RWPE2 (cell line): ENCODE data around the gene PRPF19.

ENCODE experiments used
- ATAC-seq: fragments of 200-7000 bp; cut with Tn5 transposase; 3 replicates; pipeline ENCODE4 v1.9.1; 2021; ENCODE audit warnings: low read depth
- DNase-seq: peaks from one replicate; pipeline ENCODE4 v3.0.0-alpha.2; 2020; ENCODE audit warnings: low spot score
- H3K27ac ChIP-seq: fragments of 450-650 bp; 2 replicates; pipeline ENCODE4 v1.5.1; 2017; ENCODE audit warnings: mild to moderate bottlenecking; ENCODE audit not compliant: poor library complexity, severe bottlenecking
- H3K27me3 ChIP-seq: fragments of 250-450 bp; sonication (Bioruptor Pico); 2 replicates; pipeline ENCODE4 v1.5.1; 2021; ENCODE audit warnings: mild to moderate bottlenecking, moderate library complexity; ENCODE audit not compliant: insufficient read depth, poor library complexity, severe bottlenecking
- H3K36me3 ChIP-seq: fragments of 250-450 bp; sonication (Bioruptor Pico); 2 replicates; pipeline ENCODE4 v1.5.1; 2020; ENCODE audit warnings: low read depth, mild to moderate bottlenecking, moderate library complexity
- H3K4me1 ChIP-seq: fragments of 250-450 bp; sonication (Bioruptor Pico); 2 replicates; pipeline ENCODE4 v1.5.1; 2021; ENCODE audit warnings: mild to moderate bottlenecking, moderate library complexity; ENCODE audit not compliant: insufficient read depth, poor library complexity, severe bottlenecking
- H3K4me3 ChIP-seq: fragments of 250-450 bp; sonication (Bioruptor Pico); 2 replicates; pipeline ENCODE4 v1.5.1; 2021; ENCODE audit warnings: mild to moderate bottlenecking, moderate library complexity; ENCODE audit not compliant: severe bottlenecking
- H3K9me3 ChIP-seq: fragments of 250-450 bp; sonication (Bioruptor Pico); 2 replicates; pipeline ENCODE4 v1.5.1; 2021; ENCODE audit warnings: mild to moderate bottlenecking, moderate library complexity; ENCODE audit not compliant: severe bottlenecking
- TF ChIP-seq, protein P1 (sequence below): fragments of 450-650 bp; IDR thresholded peaks from one replicate; pipeline ENCODE4 v1.5.1; 2017; ENCODE audit warnings: mild to moderate bottlenecking, moderate library complexity; ENCODE audit not compliant: poor library complexity, severe bottlenecking

The PRPF19 gene

DNA sequence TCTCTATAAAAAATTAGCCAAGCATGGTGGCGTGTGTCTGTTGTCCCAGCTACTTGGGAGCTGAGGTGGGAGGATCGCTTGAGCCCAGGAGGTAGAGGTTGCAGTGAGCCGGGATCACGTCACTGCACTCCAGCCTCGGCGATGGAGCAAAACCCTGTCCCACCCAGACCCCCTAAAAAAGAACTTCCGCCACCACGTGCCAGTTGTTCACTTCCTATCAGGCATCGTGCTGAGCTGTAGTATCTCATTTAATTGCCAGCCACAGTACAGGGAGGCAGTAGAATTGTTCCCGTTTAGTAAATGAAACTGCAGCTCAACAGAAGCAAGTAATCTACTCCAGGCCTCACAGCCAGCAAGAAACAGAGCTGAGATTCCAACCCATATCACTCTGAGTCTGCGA, 14.9 kb upstream of the PRPF19 start:
- ATAC-seq (no peak), DNase-seq (no peak)
- Histone ChIP-seq H3K4me1 (peaks cover 17% of the 10 kb centered on the region), H3K4me3 (no peak overlapping the region), H3K9me3 (no peaks in the 10 kb centered on the region), H3K27me3 (no peaks in the 10 kb centered on the region), H3K27ac (no peak overlapping the region), H3K36me3 (peaks cover 26% of the 10 kb centered on the region)
- TF ChIP-seq, protein P1, sequence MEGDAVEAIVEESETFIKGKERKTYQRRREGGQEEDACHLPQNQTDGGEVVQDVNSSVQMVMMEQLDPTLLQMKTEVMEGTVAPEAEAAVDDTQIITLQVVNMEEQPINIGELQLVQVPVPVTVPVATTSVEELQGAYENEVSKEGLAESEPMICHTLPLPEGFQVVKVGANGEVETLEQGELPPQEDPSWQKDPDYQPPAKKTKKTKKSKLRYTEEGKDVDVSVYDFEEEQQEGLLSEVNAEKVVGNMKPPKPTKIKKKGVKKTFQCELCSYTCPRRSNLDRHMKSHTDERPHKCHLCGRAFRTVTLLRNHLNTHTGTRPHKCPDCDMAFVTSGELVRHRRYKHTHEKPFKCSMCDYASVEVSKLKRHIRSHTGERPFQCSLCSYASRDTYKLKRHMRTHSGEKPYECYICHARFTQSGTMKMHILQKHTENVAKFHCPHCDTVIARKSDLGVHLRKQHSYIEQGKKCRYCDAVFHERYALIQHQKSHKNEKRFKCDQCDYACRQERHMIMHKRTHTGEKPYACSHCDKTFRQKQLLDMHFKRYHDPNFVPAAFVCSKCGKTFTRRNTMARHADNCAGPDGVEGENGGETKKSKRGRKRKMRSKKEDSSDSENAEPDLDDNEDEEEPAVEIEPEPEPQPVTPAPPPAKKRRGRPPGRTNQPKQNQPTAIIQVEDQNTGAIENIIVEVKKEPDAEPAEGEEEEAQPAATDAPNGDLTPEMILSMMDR = no peak

DNA sequence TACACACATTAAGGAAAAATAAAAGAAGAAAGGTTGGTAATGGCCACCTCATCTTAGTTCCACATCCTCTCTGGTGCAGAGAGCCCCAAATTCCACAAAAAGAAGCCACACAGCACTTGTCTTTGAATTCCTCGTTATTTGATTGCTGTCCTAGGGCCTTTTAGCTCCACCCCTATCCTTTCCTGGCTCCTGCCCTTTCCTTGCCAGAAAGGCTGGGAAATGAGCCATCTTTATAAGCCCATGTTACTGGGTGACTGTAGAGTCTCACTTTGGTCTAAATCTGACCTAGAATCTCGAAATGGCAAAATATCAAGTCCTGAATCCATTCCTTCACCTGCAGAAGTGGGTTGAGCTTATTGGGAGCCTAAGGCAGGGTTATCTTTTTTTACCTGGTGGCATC, 13.6 kb upstream of the PRPF19 start:
- TF ChIP-seq, protein P1 = no peak
- Histone ChIP-seq H3K27ac (no peak overlapping the region), H3K4me3 (no peak overlapping the region), H3K36me3 (peaks cover 28% of the 10 kb centered on the region), H3K9me3 (no peaks in the 10 kb centered on the region), H3K4me1 (peaks cover 24% of the 10 kb centered on the region), H3K27me3 (no peaks in the 10 kb centered on the region)
- no peak for ATAC-seq
- DNase-seq = no peak

DNA sequence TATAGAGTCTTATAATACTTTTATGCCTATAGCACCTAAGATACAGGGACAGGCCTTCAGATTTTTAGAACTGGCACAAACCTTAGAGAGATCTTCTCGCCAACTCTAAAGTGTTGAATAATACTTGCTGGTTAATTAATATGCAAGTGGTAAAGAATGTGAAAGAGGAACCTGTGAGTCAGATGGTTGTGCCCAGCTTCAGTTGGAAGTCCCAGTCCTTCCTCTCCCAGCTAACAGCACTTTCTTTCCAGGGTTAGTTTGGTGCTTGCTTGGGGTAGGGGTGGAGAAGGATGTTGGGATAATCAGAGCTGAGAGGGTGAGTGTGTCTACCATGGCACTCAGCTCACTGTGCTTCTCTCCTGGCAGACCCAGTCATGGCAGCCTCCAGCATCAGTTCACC, 12.9 kb upstream of the PRPF19 start:
- Histone ChIP-seq H3K36me3 (peaks cover 28% of the 10 kb centered on the region), H3K4me1 (peaks cover 24% of the 10 kb centered on the region), H3K4me3 (no peak overlapping the region), H3K27ac (no peak overlapping the region), H3K9me3 (no peaks in the 10 kb centered on the region), H3K27me3 (no peaks in the 10 kb centered on the region)
- DNase-seq (no peak), ATAC-seq (no peak)
- TF ChIP-seq, protein P1 = no peak

DNA sequence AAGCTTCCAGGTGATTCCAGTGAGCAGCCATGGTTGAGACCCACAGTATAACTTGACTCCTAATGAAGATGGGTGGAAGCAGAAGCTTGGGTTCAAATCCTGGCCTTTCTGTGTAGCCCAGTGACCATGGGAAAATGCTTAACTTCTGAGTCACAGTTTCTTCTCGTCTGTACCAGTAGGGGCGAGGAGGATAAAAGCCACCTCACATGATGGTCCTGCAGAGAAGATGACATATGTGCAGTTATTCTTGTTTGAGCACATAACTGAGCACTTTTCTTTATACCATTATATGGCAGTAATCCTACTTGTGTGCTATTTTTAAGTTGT, 12.5 kb upstream of the PRPF19 start:
- TF ChIP-seq, protein P1 = no peak
- DNase-seq (no peak), ATAC-seq (no peak)
- H3K4me1 ChIP-seq = peaks cover 24% of the 10 kb centered on the region
- H3K36me3 ChIP-seq = peaks cover 28% of the 10 kb centered on the region
- H3K27me3 ChIP-seq = no peaks in the 10 kb centered on the region
- H3K27ac ChIP-seq = no peak overlapping the region
- H3K4me3 ChIP-seq = no peak overlapping the region
- no peaks in the 10 kb centered on the region for H3K9me3 ChIP-seq

DNA sequence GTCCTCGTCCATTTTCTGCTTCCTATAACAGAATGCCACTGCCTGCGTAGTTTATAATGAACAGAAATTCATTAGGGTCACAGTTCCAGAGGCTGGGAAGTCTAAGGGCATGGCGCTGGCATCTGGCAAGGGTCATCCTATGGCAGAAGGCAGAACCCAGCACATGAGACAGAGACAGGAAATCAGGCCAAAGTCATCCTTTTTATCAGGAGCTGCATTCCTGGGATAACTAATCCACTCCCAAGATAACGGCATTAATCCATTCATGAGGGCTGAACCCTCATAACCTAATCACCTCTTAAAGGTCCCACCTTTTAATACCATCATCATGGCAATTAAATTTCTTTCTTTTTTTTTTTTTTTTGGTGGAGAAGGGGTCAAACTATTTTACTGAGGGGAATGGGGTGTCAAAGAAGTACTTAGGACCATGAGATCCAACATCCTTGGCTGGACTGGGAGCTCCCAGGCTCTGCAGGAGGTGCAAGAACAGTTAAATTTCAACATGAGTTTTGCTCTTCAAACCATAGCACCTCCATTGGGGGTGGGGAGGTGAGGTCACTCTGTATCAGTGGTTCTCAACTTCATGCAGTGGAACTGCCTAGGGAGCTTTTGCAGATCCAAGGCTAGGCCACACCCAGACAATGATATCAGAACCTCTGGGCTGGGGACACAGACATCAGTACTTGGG, 12.0 kb upstream of the PRPF19 start:
- H3K27ac ChIP-seq = no peak overlapping the region
- H3K9me3 ChIP-seq = no peaks in the 10 kb centered on the region
- H3K4me3 ChIP-seq = no peak overlapping the region
- ATAC-seq (no peak), DNase-seq (no peak)
- no peaks in the 10 kb centered on the region for H3K27me3 ChIP-seq
- TF ChIP-seq, protein P1 = no peak
- peaks cover 28% of the 10 kb centered on the region for H3K36me3 ChIP-seq
- H3K4me1 ChIP-seq = peaks cover 21% of the 10 kb centered on the region
